GM10248 (cell line): ENCODE measurements around the gene STK26.
"Not testable (repeated sequence)": the region's sequence is repeated elsewhere in the genome, so short reads cannot be mapped to it uniquely, and the experiment has no call there.

Experiments
- CTCF ChIA-PET: fragments of 300-600 bp; sonication (Branson Sonifier 250); formaldehyde crosslinking; extraction: SDS; loops from one replicate; lab custom pipeline; 2021; ENCODE audit warnings: antibody characterized with exemption; lab: Yijun Ruan, JAX
- POLR2A ChIA-PET: fragments of 350-650 bp; sonication (Branson Sonifier 250); formaldehyde crosslinking; extraction: SDS; loops from one replicate; lab custom pipeline; 2020; ENCODE audit warnings: antibody characterized with exemption; lab: Yijun Ruan, JAX
- DNase-seq: peaks from one replicate; pipeline ENCODE4 v3.0.0; 2012; ENCODE audit errors: extremely low spot score
- CTCF ChIP-seq: IDR thresholded peaks from 2 replicates; pipeline ENCODE4 v1.5.1; 2012; ENCODE audit warnings: mild to moderate bottlenecking, low read depth; ENCODE audit errors: extremely low read depth, missing control alignments, control extremely low read depth

STK26 gene

DNA sequence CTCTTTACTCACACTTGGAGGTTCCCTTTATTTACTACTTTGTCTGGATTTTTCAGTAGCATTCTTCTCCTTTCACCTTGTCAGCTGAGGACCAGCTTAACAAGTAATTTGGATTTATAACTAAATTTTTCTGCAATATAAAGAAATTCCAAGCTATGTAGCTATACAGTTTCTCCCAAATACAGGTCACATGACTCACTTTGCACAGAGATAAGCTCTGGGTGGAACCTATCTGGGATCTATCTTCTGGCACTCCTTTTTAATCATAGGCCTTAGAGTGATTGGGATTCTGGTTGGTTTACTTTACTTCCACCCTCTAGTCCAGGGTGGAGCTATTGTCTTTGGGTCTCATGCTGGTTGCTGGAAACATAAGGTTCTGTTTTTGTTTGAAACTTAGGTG lies 34.9 kb upstream of the STK26 start:
- no peak for TF ChIP-seq CTCF
- POLR2A ChIA-PET: no interaction called here
- DNase-seq: no peak
- CTCF ChIA-PET: no interaction called here

GRCh38 chrX:132001127-132001526 lies 22.0 kb upstream of the STK26 start:
- no peak for TF ChIP-seq CTCF
- ChIA-PET CTCF (no interaction called here), POLR2A (no interaction called here)
- no peak for DNase-seq

- ChIA-PET CTCF (interaction anchor here (1.4 kb wide), 1 partner anchor 17 kb away, joined by 4 read pairs; no protein-coding TSS in a partner anchor), POLR2A (no interaction called here)
- no peak for TF ChIP-seq CTCF
- no peak for DNase-seq
These were observed 18.4 kb upstream of the STK26 start for GRCh38 chrX:132004728-132005127.

DNA sequence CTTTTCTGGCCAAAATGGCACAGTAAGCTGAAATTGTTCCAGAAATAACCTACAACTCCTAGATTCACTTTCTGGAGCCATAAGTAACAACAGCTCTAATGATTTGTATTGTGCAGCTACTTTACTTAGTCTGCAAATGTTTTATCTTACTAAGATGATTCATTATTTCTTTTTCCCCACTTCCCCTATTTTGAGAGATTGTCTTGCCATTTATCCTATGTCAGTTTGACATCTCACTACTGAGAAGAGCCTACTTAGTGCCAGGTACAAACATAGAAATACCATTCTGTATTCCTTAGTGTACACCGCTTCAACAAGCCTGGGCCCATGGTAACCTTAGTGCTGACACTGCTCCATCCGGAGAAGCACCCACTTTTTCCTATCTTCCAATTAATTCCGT lies 13.8 kb upstream of the STK26 start:
- no peak for DNase-seq
- no peak for TF ChIP-seq CTCF
- CTCF ChIA-PET: interaction anchor here (1.9 kb wide), 1 partner anchor 26 kb away, joined by 5 read pairs; no protein-coding TSS in a partner anchor
- POLR2A ChIA-PET: no interaction called here

DNA sequence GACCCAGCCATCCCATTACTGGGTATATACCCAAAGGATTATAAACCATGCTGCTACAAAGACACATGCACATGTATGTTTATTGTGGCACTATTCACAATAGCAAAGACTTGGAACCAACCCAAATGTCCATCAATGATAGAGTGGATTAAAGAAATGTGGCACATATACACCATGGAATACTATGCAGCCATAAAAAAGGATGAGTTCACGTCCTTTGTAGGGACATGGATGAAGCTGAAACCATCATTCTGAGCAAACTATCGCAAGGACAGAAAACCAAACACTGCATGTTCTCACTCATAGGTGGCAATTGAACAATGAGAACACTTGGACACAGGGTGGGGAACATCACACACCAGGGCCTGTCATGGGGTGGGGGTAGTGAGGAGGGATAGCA lies 12.9 kb upstream of the STK26 start:
- DNase-seq, CTCF ChIA-PET, POLR2A ChIA-PET: not testable (repeated sequence)

DNA sequence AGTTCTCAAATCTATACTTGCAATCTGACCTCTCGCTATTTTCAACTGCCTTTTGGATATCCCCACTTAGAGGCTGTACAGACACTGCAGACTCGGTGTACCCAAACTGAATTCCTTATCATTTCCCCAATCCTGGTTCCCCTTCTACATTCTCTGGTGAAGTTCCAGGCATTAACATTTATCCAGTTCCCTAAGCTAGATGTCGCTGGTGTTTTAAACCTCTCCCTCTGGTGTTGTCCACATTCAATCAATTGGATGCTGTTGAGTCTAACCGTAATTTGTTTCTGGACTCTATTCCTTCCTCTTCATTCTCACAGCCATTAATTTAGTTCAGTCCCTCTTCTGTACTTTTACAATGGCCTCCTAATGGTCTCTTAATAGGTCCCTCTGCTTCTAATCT lies 7.2 kb upstream of the STK26 start:
- DNase-seq: no peak
- CTCF ChIA-PET: no interaction called here
- POLR2A ChIA-PET: no interaction called here
- no peak for TF ChIP-seq CTCF

DNA sequence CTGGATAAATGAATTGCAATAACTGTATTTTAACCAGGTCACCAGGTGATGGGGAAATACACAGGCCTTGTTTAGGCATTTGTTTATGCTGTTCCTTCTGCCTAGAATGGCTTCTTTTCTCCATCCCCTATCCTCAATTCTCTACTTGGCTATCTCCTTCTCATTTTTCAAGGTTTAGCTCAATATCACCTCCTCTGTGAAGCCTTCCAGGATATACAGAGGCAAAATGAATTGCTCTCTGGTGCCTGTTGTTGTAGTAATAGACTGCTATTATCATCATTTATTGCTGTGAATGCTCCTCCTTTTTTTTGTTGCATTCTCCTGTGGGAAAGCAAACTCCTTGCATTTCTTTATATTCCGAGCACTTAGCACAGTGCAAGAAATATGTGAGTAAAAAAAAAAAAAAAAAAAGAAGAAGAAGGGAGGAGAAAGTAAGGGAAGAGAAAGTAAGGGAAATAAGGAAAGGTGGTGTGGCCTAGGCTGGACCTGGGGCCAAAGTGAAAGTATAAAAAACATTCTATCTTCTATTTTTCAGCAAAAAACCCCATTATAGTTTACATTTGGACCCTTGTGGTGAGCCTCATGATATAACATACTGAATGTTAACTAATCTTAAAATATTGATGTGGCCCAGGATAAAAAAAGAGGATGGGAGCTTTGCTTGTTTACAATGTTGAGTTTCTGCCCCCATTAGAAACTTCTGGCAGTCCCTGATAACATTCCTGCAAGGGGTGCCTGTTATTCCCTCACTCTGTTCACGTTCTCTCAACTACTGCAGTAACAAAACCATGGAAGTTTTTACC lies 6.3 kb upstream of the STK26 start:
- TF ChIP-seq CTCF: no peak
- POLR2A ChIA-PET: no interaction called here
- CTCF ChIA-PET: interaction anchor here (1.4 kb wide), 1 partner anchor 203 kb away, joined by 3 read pairs; no protein-coding TSS in a partner anchor
- DNase-seq: no peak
